ENCODE measurements around the gene HTR7. TPM values are rescaled to one million over a fixed set of nuclear protein-coding genes. Genes with fewer than 3 reads are reported as not detected.

The HTR7 gene
- 2.7 and 5.2 TPM in 2 replicates for total RNA-seq

DNA sequence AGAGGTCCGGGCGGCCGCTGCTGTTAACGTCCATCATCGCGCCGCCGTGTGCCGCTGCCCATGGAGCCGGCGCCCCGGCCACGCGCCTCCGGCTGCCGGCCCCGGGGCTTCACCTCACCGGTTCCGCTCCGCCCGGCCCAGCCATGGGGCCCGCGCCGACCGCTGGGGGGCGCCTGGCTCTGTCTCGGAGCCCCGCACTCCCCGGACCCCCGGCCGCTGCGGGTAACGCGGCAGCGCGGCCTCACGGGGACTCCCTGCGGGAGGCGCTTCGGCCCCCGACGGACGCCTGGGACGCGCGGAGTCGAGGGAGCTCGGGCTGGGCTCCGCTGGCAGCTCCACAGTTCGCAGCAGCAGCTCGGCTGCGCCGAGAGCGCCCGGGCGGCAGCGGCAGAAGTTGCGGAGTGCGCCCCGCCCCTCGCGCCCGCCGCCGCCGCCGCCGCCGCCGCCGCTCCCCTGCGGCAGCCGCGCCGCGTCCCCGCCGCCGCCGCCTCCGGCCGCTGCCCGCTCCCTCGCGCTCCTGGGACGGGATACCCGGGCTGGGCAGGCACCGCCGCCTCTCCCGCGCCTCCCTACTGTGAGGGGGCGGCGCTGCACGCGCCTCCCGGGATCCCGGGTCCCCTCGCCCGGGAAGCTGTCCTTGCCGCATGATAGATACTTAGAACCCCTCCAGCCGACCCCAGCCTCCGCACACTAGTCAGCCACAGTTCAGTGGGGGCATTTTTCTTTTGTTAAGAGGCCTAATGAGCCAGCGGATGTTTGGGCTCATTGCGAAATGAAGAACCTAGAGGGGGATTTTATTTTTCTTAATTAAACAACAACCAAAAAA is at the start of gene HTR7:
TSS of gene HTR7 (minus strand) at position 405 of the 826 bp plus-strand sequence. CDS start at position 37, 368 bp downstream.

DNA sequence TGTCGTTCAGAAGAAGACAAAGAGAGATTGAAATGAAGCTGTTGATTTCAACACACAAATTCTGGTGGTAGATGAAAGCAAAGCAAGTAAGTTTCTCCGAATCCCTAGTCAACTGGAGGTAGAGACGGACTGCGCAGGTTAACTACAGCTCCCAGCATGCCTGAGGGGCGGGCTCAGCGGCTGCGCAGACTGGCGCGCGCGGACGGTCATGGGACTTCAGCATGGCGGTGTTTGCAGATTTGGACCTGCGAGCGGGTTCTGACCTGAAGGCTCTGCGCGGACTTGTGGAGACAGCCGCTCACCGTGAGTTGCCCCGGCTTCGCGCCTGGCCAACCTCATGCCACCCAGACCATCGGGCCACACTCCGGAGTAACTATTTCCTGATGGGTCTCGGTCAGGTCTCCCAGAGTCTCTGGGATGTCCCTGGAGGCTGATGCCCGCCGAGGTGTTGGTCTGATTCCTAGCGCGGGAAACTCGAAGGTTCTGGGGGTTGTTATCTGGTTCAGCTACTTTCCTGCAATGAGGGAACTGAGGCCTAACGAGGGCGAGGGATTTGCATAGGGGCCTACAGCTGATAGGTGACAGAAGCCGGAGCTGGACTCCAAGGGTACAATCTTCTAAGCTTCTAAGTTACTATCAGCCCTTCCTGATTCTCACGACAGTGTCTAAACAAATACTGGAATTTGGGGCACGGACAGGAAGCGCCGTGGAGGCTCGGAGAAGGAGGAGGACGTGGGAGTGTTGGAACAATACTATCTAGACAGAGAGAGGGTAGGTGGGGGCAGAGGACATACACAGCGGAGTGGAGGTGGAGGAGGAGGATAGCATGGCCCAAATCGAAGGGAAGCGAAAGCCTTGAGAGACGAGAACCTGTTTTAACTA is 14.2 kb upstream of the HTR7 start, which contains the start of gene RPP30:
TSS of gene RPP30 (plus strand) at position 209 of the 882 bp plus-strand sequence. CDS start at position 222, 13 bp downstream.

Small RNA genes lying within 50 kb of the gene (small RNA-seq; reads per million reads assigned to genes)
- gene RF00019: not detected

Other genes with a start within 250 kb of the HTR7 start
- gene RPP30, start 13.9 kb upstream of the HTR7 start, total RNA-seq: 25.5 and 29.0 TPM in 2 replicates
- gene ANKRD1, start 63.0 kb upstream of the HTR7 start, total RNA-seq: 0.32 and 0.36 TPM in 2 replicates

Data from hair follicle dermal papilla cell (primary cell).